ENCODE measurements around the gene PHLPP1.

PHLPP1 gene

GRCh38 chr18:62989195-62989594, 273.9 kb downstream of the PHLPP1 start (continued):
- no peak for TF ChIP-seq ZNF645 (tag by site-specific recombination; IDR thresholded peaks at IDR 0.05)
- TF ChIP-seq ZNF239 (tag by site-specific recombination; IDR thresholded peaks at IDR 0.05): no peak
- TF ChIP-seq ZNF488 (tag by site-specific recombination; IDR thresholded peaks at IDR 0.05): no peak
- TF ChIP-seq ZNF654 (tag by site-specific recombination; IDR thresholded peaks at IDR 0.05; ENCODE audit: low read depth): no peak
- no peak for TF ChIP-seq ZNF549 (tag by site-specific recombination; IDR thresholded peaks at IDR 0.05)

GRCh38 chr18:62990653-62991052, 275.3 kb downstream of the PHLPP1 start:
- no peaks in the 10 kb centered on the region for H3K4me1 ChIP-seq (ENCODE audit: control insufficient read depth, insufficient read depth, low read length)
- no peaks in the 10 kb centered on the region for H3K36me3 ChIP-seq (ENCODE audit: control insufficient read depth in 2 of 2, insufficient read depth in 1 of 2, low read length in 2 of 2)
- H3K4me3 ChIP-seq (ENCODE audit: low read depth, low read length): no peak overlapping the region
- TF ChIP-seq HOXD13 (CRISPR knock-in tag; IDR thresholded peaks at IDR 0.05; ENCODE audit: borderline replicate concordance) (no peak), EGR2 (tag by site-specific recombination; IDR thresholded peaks at IDR 0.05; ENCODE audit: low read depth) (no peak), ZBTB48 (tag by site-specific recombination; IDR thresholded peaks at IDR 0.05) (no peak), ZNF302 (tag by site-specific recombination; IDR thresholded peaks at IDR 0.05; ENCODE audit: low read depth) (no peak), ZXDB (tag by site-specific recombination; IDR thresholded peaks at IDR 0.05) (no peak), MYNN (tag by site-specific recombination; IDR thresholded peaks at IDR 0.05; ENCODE audit: borderline replicate concordance) (no peak), ZSCAN4 (tag by site-specific recombination; IDR thresholded peaks at IDR 0.05) (no peak), ZNF571 (tag by site-specific recombination; IDR thresholded peaks at IDR 0.05) (no peak)
- ChIA-PET POLR2A (no interaction called here), CTCF (interaction anchor here (0.6 to 1.0 kb wide), 2 partner anchors 404 to 456 kb away, joined by 4 to 5 read pairs; no protein-coding TSS in a partner anchor)
- H3K9me3 ChIP-seq (ENCODE audit: control insufficient read depth, insufficient read depth, low read depth, low read length): no peaks in the 10 kb centered on the region
- H3K27ac ChIP-seq (ENCODE audit: extremely low read depth, low read depth, low read length): no peak overlapping the region

- CTCF ChIA-PET: interaction anchor here (5.0 kb wide), 1 partner anchor 9 kb away, joined by 28 read pairs; no protein-coding TSS in a partner anchor
- H3K4me1 ChIP-seq (ENCODE audit: control insufficient read depth, insufficient read depth, low read length): no peaks in the 10 kb centered on the region
- POLR2A ChIA-PET: no interaction called here
- H3K36me3 ChIP-seq (ENCODE audit: control insufficient read depth in 2 of 2, insufficient read depth in 1 of 2, low read length in 2 of 2): no peaks in the 10 kb centered on the region
- TF ChIP-seq ZNF639 (tag by site-specific recombination; IDR thresholded peaks at IDR 0.05) (no peak), PRDM10 (tag by site-specific recombination; IDR thresholded peaks at IDR 0.05) (no peak), ZNF654 (tag by site-specific recombination; IDR thresholded peaks at IDR 0.05; ENCODE audit: low read depth) (no peak), TCF7L2 (IDR thresholded peaks at IDR 0.05; ENCODE audit: borderline replicate concordance, low read depth, low read length) (no peak), ZNF610 (tag by site-specific recombination; IDR thresholded peaks at IDR 0.05; ENCODE audit: borderline replicate concordance) (no peak), ZNF2 (tag by site-specific recombination; IDR thresholded peaks at IDR 0.05) (no peak), ZNF433 (tag by site-specific recombination; IDR thresholded peaks at IDR 0.05; ENCODE audit: low read depth) (no peak), ZNF670 (tag by site-specific recombination; IDR thresholded peaks at IDR 0.05; ENCODE audit: low read depth) (no peak), ZNF629 (tag by site-specific recombination; IDR thresholded peaks at IDR 0.05) (no peak)
- no peaks in the 10 kb centered on the region for H3K9me3 ChIP-seq (ENCODE audit: control insufficient read depth, insufficient read depth, low read depth, low read length)
- H3K4me3 ChIP-seq (ENCODE audit: low read depth, low read length): no peak overlapping the region
- H3K27ac ChIP-seq (ENCODE audit: extremely low read depth, low read depth, low read length): no peak overlapping the region
These were observed 276.0 kb downstream of the PHLPP1 start for GRCh38 chr18:62991389-62991788.
